Neural progenitor cell (in vitro differentiated cells): ENCODE data around the gene PCSK6.

Source experiments
- CTCF ChIP-seq: fragments of 200-600 bp; sonication (generic); IDR thresholded peaks from 2 replicates; pipeline ENCODE4 v1.5.1; 2017; ENCODE audit warnings: antibody characterized with exemption, mild to moderate bottlenecking
- EZH2 ChIP-seq: fragments of 200-600 bp; sonication (generic); IDR thresholded peaks from 2 replicates; pipeline ENCODE4 v1.6.1; 2017; ENCODE audit warnings: antibody characterized with exemption, mild to moderate bottlenecking, moderate library complexity

GRCh38 chr15:101447168-101447533 is 42.4 kb downstream of the PCSK6 start:
- TF ChIP-seq CTCF = no peak
- TF ChIP-seq EZH2 = no peak
